ENCODE measurements around the gene PNMA6F.

Gene PNMA6F

DNA sequence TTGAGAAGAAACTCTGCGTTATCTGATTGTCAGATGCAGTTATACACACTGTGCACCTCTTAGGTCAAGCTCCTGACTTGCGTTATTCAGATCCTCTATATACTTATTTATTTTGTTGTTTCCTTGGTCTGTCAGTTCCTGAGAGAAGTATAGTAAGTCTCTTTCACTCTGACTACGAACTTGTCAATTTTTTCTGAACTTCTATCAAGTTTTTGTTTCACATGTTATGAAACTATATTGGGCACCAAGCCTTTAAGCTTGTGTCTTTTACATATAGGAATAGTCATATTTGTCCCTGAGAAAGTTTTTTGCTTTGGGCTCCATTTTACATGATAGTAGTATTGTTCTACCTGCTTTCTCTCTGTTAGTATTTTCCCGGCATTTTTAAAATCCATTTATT lies 44.1 kb upstream of the PNMA6F start:
- no peak overlapping the region for H3K27ac ChIP-seq
- no peak for DNase-seq
- TF ChIP-seq, protein P1, sequence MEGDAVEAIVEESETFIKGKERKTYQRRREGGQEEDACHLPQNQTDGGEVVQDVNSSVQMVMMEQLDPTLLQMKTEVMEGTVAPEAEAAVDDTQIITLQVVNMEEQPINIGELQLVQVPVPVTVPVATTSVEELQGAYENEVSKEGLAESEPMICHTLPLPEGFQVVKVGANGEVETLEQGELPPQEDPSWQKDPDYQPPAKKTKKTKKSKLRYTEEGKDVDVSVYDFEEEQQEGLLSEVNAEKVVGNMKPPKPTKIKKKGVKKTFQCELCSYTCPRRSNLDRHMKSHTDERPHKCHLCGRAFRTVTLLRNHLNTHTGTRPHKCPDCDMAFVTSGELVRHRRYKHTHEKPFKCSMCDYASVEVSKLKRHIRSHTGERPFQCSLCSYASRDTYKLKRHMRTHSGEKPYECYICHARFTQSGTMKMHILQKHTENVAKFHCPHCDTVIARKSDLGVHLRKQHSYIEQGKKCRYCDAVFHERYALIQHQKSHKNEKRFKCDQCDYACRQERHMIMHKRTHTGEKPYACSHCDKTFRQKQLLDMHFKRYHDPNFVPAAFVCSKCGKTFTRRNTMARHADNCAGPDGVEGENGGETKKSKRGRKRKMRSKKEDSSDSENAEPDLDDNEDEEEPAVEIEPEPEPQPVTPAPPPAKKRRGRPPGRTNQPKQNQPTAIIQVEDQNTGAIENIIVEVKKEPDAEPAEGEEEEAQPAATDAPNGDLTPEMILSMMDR (IDR thresholded peaks at IDR 0.05; ENCODE audit: low read depth, low read length) = no peak
- no peaks in the 10 kb centered on the region for H3K36me3 ChIP-seq
- no peaks in the 10 kb centered on the region for H3K9me3 ChIP-seq (ENCODE audit: severe bottlenecking)
- H3K27me3 ChIP-seq (ENCODE audit: insufficient read depth, low read depth, severe bottlenecking) = peaks cover 39% of the 10 kb centered on the region
- H3K4me3 ChIP-seq (ENCODE audit: low read depth, low read length) = no peak overlapping the region

DNA sequence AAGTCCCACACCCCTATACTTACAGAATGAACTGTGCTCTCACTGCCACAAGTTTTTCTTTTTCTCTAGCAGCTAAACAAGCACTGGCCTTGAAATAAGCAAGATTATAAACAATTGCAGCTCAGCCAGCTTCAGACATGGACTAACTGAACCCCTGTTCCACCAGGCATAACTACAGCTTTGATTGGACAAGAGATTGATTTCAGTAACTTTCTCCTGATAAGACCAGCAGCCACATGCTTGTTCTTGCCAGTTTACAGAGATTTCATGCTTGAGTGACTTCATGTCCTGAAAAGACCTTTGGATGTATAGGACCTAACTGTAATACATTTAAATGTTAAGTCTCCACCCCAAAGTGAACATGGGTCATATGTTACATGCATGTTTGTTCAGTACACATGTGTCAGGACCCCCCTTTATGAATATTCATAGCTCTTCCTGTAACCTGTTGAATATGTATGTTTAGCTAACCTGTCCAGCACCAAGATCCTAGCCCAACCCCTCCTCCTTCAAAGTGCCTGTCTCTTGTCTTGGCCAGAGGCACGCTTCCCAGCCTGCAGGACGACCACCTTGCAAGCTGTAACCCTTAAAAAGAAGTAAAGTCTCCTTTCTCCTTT lies 40.3 kb upstream of the PNMA6F start:
- TF ChIP-seq, protein P1 (IDR thresholded peaks at IDR 0.05; ENCODE audit: low read depth, low read length) = no peak
- Histone ChIP-seq H3K27me3 (ENCODE audit: insufficient read depth, low read depth, severe bottlenecking) (peaks cover 34% of the 10 kb centered on the region), H3K36me3 (no peaks in the 10 kb centered on the region), H3K27ac (no peak overlapping the region), H3K9me3 (ENCODE audit: severe bottlenecking) (peaks cover 21% of the 10 kb centered on the region), H3K4me3 (ENCODE audit: low read depth, low read length) (no peak overlapping the region)
- DNase-seq = no peak

DNA sequence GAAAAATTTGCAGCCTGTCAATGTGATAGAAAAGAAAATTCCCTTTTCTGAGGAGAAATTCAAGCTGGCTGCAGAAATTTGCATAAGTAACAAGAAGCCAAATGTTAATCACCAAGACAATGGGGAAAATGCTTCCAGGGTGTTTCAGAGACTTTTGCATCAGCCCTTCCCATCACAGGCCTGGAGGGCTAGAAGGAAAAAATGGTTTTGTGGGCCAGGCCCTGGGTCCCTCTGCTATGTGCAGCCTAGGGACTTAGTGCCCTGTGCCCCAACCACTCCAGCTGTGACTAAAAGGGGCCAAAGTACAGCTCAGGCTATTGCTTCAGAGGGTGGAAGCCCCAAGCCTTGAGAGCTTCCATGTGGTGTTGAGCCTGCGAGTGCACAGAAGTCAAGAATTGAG lies 36.3 kb upstream of the PNMA6F start:
- Histone ChIP-seq H3K27ac (no peak overlapping the region), H3K4me3 (ENCODE audit: low read depth, low read length) (no peak overlapping the region), H3K27me3 (ENCODE audit: insufficient read depth, low read depth, severe bottlenecking) (peaks cover 39% of the 10 kb centered on the region), H3K36me3 (no peaks in the 10 kb centered on the region), H3K9me3 (ENCODE audit: severe bottlenecking) (peaks cover 26% of the 10 kb centered on the region)
- TF ChIP-seq, protein P1 (IDR thresholded peaks at IDR 0.05; ENCODE audit: low read depth, low read length) = no peak
- no peak for DNase-seq

DNA sequence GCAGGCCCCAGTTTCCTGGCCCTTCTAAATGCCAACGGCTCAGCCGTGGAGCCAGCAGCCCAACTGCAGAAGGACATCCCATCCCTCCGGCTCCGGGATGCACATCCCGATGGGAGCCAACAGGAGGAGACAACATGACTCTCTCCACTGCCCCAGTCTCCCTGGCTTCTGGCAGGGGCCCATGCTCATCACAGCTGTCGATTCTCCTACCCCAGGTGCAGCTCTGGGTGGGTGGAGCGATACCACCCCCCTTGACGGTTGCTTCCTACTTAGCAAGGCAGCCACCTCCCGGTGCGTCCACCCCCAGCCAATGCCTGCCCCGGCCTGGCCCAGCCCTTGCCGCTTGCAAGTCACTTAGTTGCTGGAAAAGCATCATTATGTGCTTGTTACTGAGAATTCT lies 31.8 kb upstream of the PNMA6F start:
- H3K27ac ChIP-seq = no peak overlapping the region
- no peak for DNase-seq
- H3K27me3 ChIP-seq (ENCODE audit: insufficient read depth, low read depth, severe bottlenecking) = peaks cover 31% of the 10 kb centered on the region
- H3K4me3 ChIP-seq (ENCODE audit: low read depth, low read length) = no peak overlapping the region
- H3K9me3 ChIP-seq (ENCODE audit: severe bottlenecking) = peaks cover 17% of the 10 kb centered on the region
- peaks cover 14% of the 10 kb centered on the region for H3K36me3 ChIP-seq
- TF ChIP-seq, protein P1 (IDR thresholded peaks at IDR 0.05; ENCODE audit: low read depth, low read length) = 0 out of 2 replicates have a peak, but pooled peaks have one; percentile 30

DNA sequence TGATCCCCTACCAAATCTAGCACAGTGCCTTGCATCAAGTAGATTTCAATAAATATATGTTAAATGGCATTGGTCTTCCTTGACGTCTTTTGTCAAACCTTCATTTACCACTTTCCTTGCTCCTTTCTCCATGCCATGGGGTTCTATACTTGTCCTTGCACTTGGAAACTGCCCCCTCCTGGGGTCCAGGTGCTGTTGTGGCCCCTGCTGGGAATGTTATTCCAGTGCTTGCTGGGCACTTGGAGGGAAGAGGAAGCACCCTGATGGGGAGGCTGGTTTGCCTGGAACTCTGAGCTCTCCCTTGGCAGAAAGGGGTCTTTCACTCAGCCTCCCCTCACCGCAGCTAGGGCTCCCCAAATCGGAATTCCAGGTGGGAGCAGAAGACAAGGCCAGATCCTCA lies 31.3 kb upstream of the PNMA6F start:
- Histone ChIP-seq H3K9me3 (ENCODE audit: severe bottlenecking) (peaks cover 11% of the 10 kb centered on the region), H3K27ac (no peak overlapping the region), H3K4me3 (ENCODE audit: low read depth, low read length) (no peak overlapping the region), H3K27me3 (ENCODE audit: insufficient read depth, low read depth, severe bottlenecking) (peaks cover 35% of the 10 kb centered on the region), H3K36me3 (peaks cover 18% of the 10 kb centered on the region)
- TF ChIP-seq, protein P1 (IDR thresholded peaks at IDR 0.05; ENCODE audit: low read depth, low read length) = no peak
- no peak for DNase-seq

DNA sequence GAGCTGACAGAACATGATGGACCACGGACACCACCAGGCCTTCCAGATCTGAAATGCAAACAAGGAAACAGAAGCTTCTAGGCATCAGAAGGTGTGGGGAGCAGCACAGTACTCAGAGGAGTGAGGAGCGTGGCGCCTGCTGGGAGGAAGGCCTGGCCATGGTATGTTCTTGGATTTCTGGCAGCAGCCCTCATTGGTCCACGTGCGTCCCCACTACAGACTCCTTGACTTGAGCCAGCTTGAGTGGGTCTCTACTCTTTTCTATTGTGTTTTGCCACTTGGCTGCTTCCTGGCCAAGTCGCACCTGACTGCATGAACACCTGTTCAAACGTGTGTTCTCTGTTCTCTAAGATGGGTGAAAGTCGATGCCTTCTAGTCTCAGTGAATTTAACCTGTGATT lies 30.4 kb upstream of the PNMA6F start:
- Histone ChIP-seq H3K27ac (no peak overlapping the region), H3K36me3 (peaks cover 24% of the 10 kb centered on the region), H3K4me3 (ENCODE audit: low read depth, low read length) (no peak overlapping the region), H3K27me3 (ENCODE audit: insufficient read depth, low read depth, severe bottlenecking) (peaks cover 32% of the 10 kb centered on the region), H3K9me3 (ENCODE audit: severe bottlenecking) (peaks cover 5% of the 10 kb centered on the region)
- TF ChIP-seq, protein P1 (IDR thresholded peaks at IDR 0.05; ENCODE audit: low read depth, low read length) = no peak
- DNase-seq = no peak
